Upper lobe of left lung (tissue), 6 donors: ENCODE results near the gene PSMB9. TPM values are rescaled to one million over a fixed set of nuclear protein-coding genes. Genes with fewer than 3 reads are reported as not detected.
"Not testable (repeated sequence)": the region's sequence is repeated elsewhere in the genome, so short reads cannot be mapped to it uniquely, and the experiment has no call there.

Experiments
- ATAC-seq, 2 donors: fragments of 200-7000 bp; cut with Tn5 transposase; one replicate each; pipeline ENCODE4 v1.9.1; 2022; ENCODE audit warnings: mild to moderate bottlenecking in 2 of 2, moderate library complexity in 2 of 2; ENCODE audit not compliant: low FRiP score in 2 of 2
- DNase-seq, 2 donors: peaks; one replicate each; pipeline ENCODE4 v3.0.0-alpha.2; 2019 to 2020
- H3K27ac ChIP-seq, 4 donors: fragments of 200-600 bp; sonication (generic); one replicate each; pipeline ENCODE4 v1.5.1; 2016 to 2019
- H3K27me3 ChIP-seq, 4 donors: fragments of 200-600 bp; sonication (generic); one replicate each; pipeline ENCODE4 v1.5.1; 2017 to 2019
- H3K36me3 ChIP-seq, 4 donors: fragments of 200-600 bp; sonication (generic); one replicate each; pipeline ENCODE4 v1.5.1; 2016 to 2019
- H3K4me1 ChIP-seq, 4 donors: fragments of 200-600 bp; sonication (generic); one replicate each; pipeline ENCODE4 v1.5.1; 2018 to 2019
- H3K4me3 ChIP-seq, 4 donors: fragments of 200-600 bp; sonication (generic); one replicate each; pipeline ENCODE4 v1.5.1; 2017 to 2019; ENCODE audit warnings: mild to moderate bottlenecking in 2 of 4, moderate library complexity in 1 of 4
- H3K9me3 ChIP-seq, 4 donors: fragments of 200-600 bp; sonication (generic); one replicate each; pipeline ENCODE4 v1.5.1; 2018 to 2019
- CTCF ChIP-seq, 6 experiments: fragments of 450-650 bp in 4 of 6; fragments of 200-600 bp in 2 of 6; sonication (generic) in 2 of 6; IDR thresholded peaks; one replicate each; pipeline ENCODE4 v1.5.1; 2016 to 2019; ENCODE audit warnings: antibody characterized with exemption in 6 of 6
- EP300 ChIP-seq, 4 donors: sonication (generic); formaldehyde crosslinking; IDR thresholded peaks; one replicate each; pipeline ENCODE4 v1.5.1; 2017; ENCODE audit warnings: antibody characterized with exemption in 4 of 4, control low read depth in 2 of 4
- POLR2A ChIP-seq, 4 donors: fragments of 450-650 bp; IDR thresholded peaks; one replicate each; pipeline ENCODE4 v1.5.1; 2016 to 2017; ENCODE audit warnings: antibody characterized with exemption in 4 of 4, mild to moderate bottlenecking in 2 of 4
- POLR2AphosphoS5 ChIP-seq, 2 donors: sonication (generic); formaldehyde crosslinking; IDR thresholded peaks; one replicate each; pipeline ENCODE4 v1.5.1; 2017; ENCODE audit warnings: antibody characterized with exemption in 2 of 2
- WGBS, 2 donors: methylation state at CpG; one replicate each; pipeline ENCODE4 v1.1.5; 2017 to 2018; 5-methylcytosine and 5-hydroxymethylcytosine counted together
- total RNA-seq, 6 donors: library from RNA; depleted of rRNA in 4 of 6; stranded (reverse); fragments of >200 nt in 4 of 6; gene quantifications; one replicate each; pipeline versions ENCODE4 v1.1.0 to v1.2.1, GENCODE V29; 2016 to 2021
- donor health status: DM: no; HTN: no; CAD: no; lungs with moderate emphysema.
- donor health status: DM: no; HTN: yes; CAD: no; lungs with severe emphysema.

PSMB9 gene
- total RNA-seq, 6 donors from 2014 or later = 34.4 to 85.9 (median 45.5) TPM

- Histone ChIP-seq H3K4me1 (peaks cover 0 to 9% (median 6%) of the 10 kb centered on the region in 4 donors), H3K27me3 (no peaks in the 10 kb centered on the region), H3K9me3 (no peaks in the 10 kb centered on the region), H3K4me3 (no peak overlapping the region), H3K27ac (no peak overlapping the region), H3K36me3 (no peaks in the 10 kb centered on the region)
- TF ChIP-seq CTCF (IDR thresholded peaks at IDR 0.05) = no peak
- no peak for TF ChIP-seq EP300 (IDR thresholded peaks at IDR 0.05)
- TF ChIP-seq POLR2AphosphoS5 (IDR thresholded peaks at IDR 0.05) = no peak
- no peak for TF ChIP-seq POLR2A (IDR thresholded peaks at IDR 0.05)
- ATAC-seq (no peak), DNase-seq (no peak)
- 67 to 72% methylated on average over 10 of the region's 10 CpGs for WGBS, 2 donors
Observed at GRCh38 chr6:32865724-32866443, 11.9 kb downstream of the PSMB9 start.

GRCh38 chr6:32867022-32867477, 13.1 kb downstream of the PSMB9 start:
- no peak overlapping the region for H3K27ac ChIP-seq
- DNase-seq (no peak), ATAC-seq (no peak)
- no peak overlapping the region for H3K4me3 ChIP-seq
- WGBS, 2 donors = 47 to 78% methylated on average over 3 of the region's 3 CpGs
- no peak for TF ChIP-seq CTCF (IDR thresholded peaks at IDR 0.05)
- no peak for TF ChIP-seq EP300 (IDR thresholded peaks at IDR 0.05)
- TF ChIP-seq POLR2AphosphoS5 (IDR thresholded peaks at IDR 0.05) = no peak
- no peak for TF ChIP-seq POLR2A (IDR thresholded peaks at IDR 0.05)
- no peaks in the 10 kb centered on the region for H3K36me3 ChIP-seq
- no peaks in the 10 kb centered on the region for H3K27me3 ChIP-seq
- peaks cover 0 to 6% (median under 1%) of the 10 kb centered on the region in 4 donors for H3K4me1 ChIP-seq
- no peaks in the 10 kb centered on the region for H3K9me3 ChIP-seq

GRCh38 chr6:32867554-32868256, 13.7 kb downstream of the PSMB9 start:
- Histone ChIP-seq H3K4me1 (peaks cover 0 to 6% (median 0%) of the 10 kb centered on the region in 4 donors), H3K4me3 (no peak overlapping the region), H3K36me3 (no peaks in the 10 kb centered on the region), H3K9me3 (no peaks in the 10 kb centered on the region), H3K27ac (no peak overlapping the region), H3K27me3 (no peaks in the 10 kb centered on the region)
- 65 to 68% methylated on average over 8 of the region's 8 CpGs for WGBS, 2 donors
- no peak for TF ChIP-seq POLR2A (IDR thresholded peaks at IDR 0.05)
- no peak for TF ChIP-seq POLR2AphosphoS5 (IDR thresholded peaks at IDR 0.05)
- no peak for TF ChIP-seq CTCF (IDR thresholded peaks at IDR 0.05)
- no peak for TF ChIP-seq EP300 (IDR thresholded peaks at IDR 0.05)
- ATAC-seq (no peak), DNase-seq (no peak)

- H3K36me3 ChIP-seq = no peaks in the 10 kb centered on the region
- peak in 1 of 2 donors; percentile 76 for DNase-seq
- H3K9me3 ChIP-seq = no peaks in the 10 kb centered on the region
- H3K4me1 ChIP-seq = peaks cover 0 to 6% (median 0%) of the 10 kb centered on the region in 4 donors
- ATAC-seq = peak; percentile 67 to 92
- H3K27ac ChIP-seq = no peak overlapping the region
- TF ChIP-seq POLR2A (IDR thresholded peaks at IDR 0.05) (no peak), CTCF (IDR thresholded peaks at IDR 0.05) (peak; percentile 83 to 95 (median 91))
- WGBS, 2 donors = 18% methylated on average over 5 of the region's 5 CpGs
- no peak overlapping the region for H3K4me3 ChIP-seq
- H3K27me3 ChIP-seq = no peaks in the 10 kb centered on the region
Observed at GRCh38 chr6:32868257-32868788, 14.3 kb downstream of the PSMB9 start.

- not testable (repeated sequence) for H3K36me3 ChIP-seq, H3K27ac ChIP-seq, ATAC-seq
Observed at GRCh38 chr6:32873947-32874346, 20.0 kb downstream of the PSMB9 start.

More at GRCh38 chr6:32873947-32874346, 20.0 kb downstream of the PSMB9 start:
- not testable (repeated sequence) for H3K4me1 ChIP-seq, H3K27me3 ChIP-seq, H3K9me3 ChIP-seq, DNase-seq, H3K4me3 ChIP-seq
- 14 to 82% methylated on average over 1 of the region's 1 CpG for WGBS, 2 donors
